AG10803 (cell line): Measurements from ENCODE around the gene AK5.

Experiments
- DNase-seq: peaks from one replicate; pipeline ENCODE4 v3.0.0; 2010; ENCODE audit warnings: low read depth
- H3K4me3 ChIP-seq: 2 replicates; pipeline ENCODE4 v1.5.1; 2011; ENCODE audit warnings: mild to moderate bottlenecking, low read length, control low read depth
- CTCF ChIP-seq: conservative IDR thresholded peaks from 2 replicates; pipeline ENCODE4 v1.5.1; 2011; ENCODE audit warnings: mild to moderate bottlenecking, low read length, control low read depth, inconsistent platforms

Gene AK5

GRCh38 chr1:77273891-77274290, 7.9 kb upstream of the AK5 start:
- DNase-seq, result peak; percentile 48
- TF ChIP-seq CTCF, result no peak

GRCh38 chr1:77275194-77275593, 6.6 kb upstream of the AK5 start:
- DNase-seq, result no peak
- no peak for TF ChIP-seq CTCF
- H3K4me3 ChIP-seq, result no peak overlapping the region

More at GRCh38 chr1:77273891-77274290, 7.9 kb upstream of the AK5 start:
- H3K4me3 ChIP-seq, result no peak overlapping the region

- DNase-seq, result no peak
- TF ChIP-seq CTCF, result no peak
- H3K4me3 ChIP-seq, result no peak overlapping the region
These were observed 4.9 kb upstream of the AK5 start for GRCh38 chr1:77276941-77277340.

GRCh38 chr1:77279929-77280328, 1.9 kb upstream of the AK5 start:
- TF ChIP-seq CTCF, result no peak
- no peak overlapping the region for H3K4me3 ChIP-seq
- DNase-seq, result no peak

- no peak for DNase-seq
- no peak overlapping the region; the same call in 1 of the 2 replicates for H3K4me3 ChIP-seq
These were observed 857 bp upstream of the AK5 start for GRCh38 chr1:77280962-77281361.

GRCh38 chr1:77282187-77282865, 507 bp downstream of the AK5 start:
- TF ChIP-seq CTCF, result no peak
- DNase-seq, result peak; percentile 38
- H3K4me3 ChIP-seq, result peak overlapping the region; percentile 88

More at GRCh38 chr1:77280962-77281361, 857 bp upstream of the AK5 start:
- no peak for TF ChIP-seq CTCF

- DNase-seq, result no peak
- peak overlapping the region; percentile 88 for H3K4me3 ChIP-seq
- no peak for TF ChIP-seq CTCF
These were observed 1.2 kb downstream of the AK5 start for GRCh38 chr1:77282866-77283539.
